ENCODE data around the gene LAPTM5. TPM values are rescaled to one million over a fixed set of nuclear protein-coding genes. Genes with fewer than 3 reads are reported as not detected.

LAPTM5 gene
- total RNA-seq, 1 donor from 2014 or later = 424 TPM

- intact Hi-C loops (cut with DNase I) = no loop called here
- Histone ChIP-seq H3K36me3 (peaks cover 50% of the 10 kb centered on the region), H3K27ac (no peak overlapping the region), H3K9me3 (no peaks in the 10 kb centered on the region), H3K4me1 (peaks cover 15% of the 10 kb centered on the region), H3K27me3 (no peaks in the 10 kb centered on the region), H3K4me3 (no peak overlapping the region)
- DNase-seq (no peak), ATAC-seq (no peak)
- no peak for TF ChIP-seq CTCF (IDR thresholded peaks at IDR 0.05)
These were observed 18.0 kb downstream of the LAPTM5 start for GRCh38 chr1:30739601-30740000.

- intact Hi-C loops (cut with DNase I) = no loop called here
- Histone ChIP-seq H3K27me3 (no peaks in the 10 kb centered on the region), H3K36me3 (peaks cover 57% of the 10 kb centered on the region), H3K4me1 (peaks cover 12% of the 10 kb centered on the region), H3K9me3 (no peaks in the 10 kb centered on the region), H3K4me3 (no peak overlapping the region), H3K27ac (no peak overlapping the region)
- TF ChIP-seq CTCF (IDR thresholded peaks at IDR 0.05) = no peak
- no peak for DNase-seq
- ATAC-seq = no peak
These were observed 18.6 kb downstream of the LAPTM5 start for GRCh38 chr1:30738715-30739559.

GRCh38 chr1:30738040-30738714 is 19.4 kb downstream of the LAPTM5 start:
- no peak for ATAC-seq
- no peak for TF ChIP-seq CTCF (IDR thresholded peaks at IDR 0.05)
- no peak for DNase-seq
- peaks cover 11% of the 10 kb centered on the region for H3K4me1 ChIP-seq
- H3K4me3 ChIP-seq = no peak overlapping the region
- no peak overlapping the region for H3K27ac ChIP-seq
- no peaks in the 10 kb centered on the region for H3K9me3 ChIP-seq
- intact Hi-C loops (cut with DNase I) = no loop called here
- peaks cover 61% of the 10 kb centered on the region for H3K36me3 ChIP-seq
- H3K27me3 ChIP-seq = no peaks in the 10 kb centered on the region

GRCh38 chr1:30737357-30738039 is 20.1 kb downstream of the LAPTM5 start:
- no peaks in the 10 kb centered on the region for H3K9me3 ChIP-seq
- no peak overlapping the region for H3K27ac ChIP-seq
- TF ChIP-seq CTCF (IDR thresholded peaks at IDR 0.05) = no peak
- H3K36me3 ChIP-seq = peaks cover 61% of the 10 kb centered on the region
- H3K4me3 ChIP-seq = no peak overlapping the region
- ATAC-seq (no peak), DNase-seq (no peak)
- intact Hi-C loops (cut with DNase I) = no loop called here
- H3K27me3 ChIP-seq = no peaks in the 10 kb centered on the region
- H3K4me1 ChIP-seq = peaks cover 11% of the 10 kb centered on the region

GRCh38 chr1:30735668-30736498 is 21.7 kb downstream of the LAPTM5 start:
- Histone ChIP-seq H3K9me3 (no peaks in the 10 kb centered on the region), H3K36me3 (peaks cover 50% of the 10 kb centered on the region), H3K27ac (no peak overlapping the region), H3K4me1 (no peaks in the 10 kb centered on the region), H3K27me3 (no peaks in the 10 kb centered on the region), H3K4me3 (no peak overlapping the region)
- intact Hi-C loops (cut with DNase I) = no loop called here
- TF ChIP-seq CTCF (IDR thresholded peaks at IDR 0.05) = no peak
- DNase-seq (no peak), ATAC-seq (no peak)
